ENCODE measurements around the gene FIBCD1. TPM values are rescaled to one million over a fixed set of nuclear protein-coding genes. Genes with fewer than 3 reads are reported as not detected.
A peak's percentile ranks its signal among the peaks of the same experiment; 100 is the strongest.

FIBCD1 gene
- total RNA-seq, 4 donors from 2014 or later = not detected

DNA sequence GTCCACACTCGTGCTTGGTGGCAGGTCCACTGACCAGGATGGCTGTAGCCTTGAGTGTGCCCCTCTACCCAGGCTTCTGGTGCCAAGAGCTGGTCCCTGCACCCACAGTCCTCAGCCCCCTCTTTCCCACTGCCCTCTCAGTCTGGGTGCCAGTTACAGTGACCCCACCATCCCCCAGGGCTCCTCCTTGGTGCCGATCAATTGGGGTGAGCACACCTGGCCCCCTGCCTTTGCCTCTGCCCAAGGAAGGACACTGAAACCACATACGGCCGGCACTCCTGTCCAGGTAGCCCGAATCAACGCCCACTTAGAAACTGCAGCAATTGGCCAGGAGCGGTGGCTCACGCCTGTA, 24.0 kb downstream of the FIBCD1 start:
- H3K27ac ChIP-seq = no peak overlapping the region
- H3K27me3 ChIP-seq = peaks cover 0 to 74% (median 0%) of the 10 kb centered on the region in 4 donors
- DNase-seq = no peak
- H3K4me3 ChIP-seq = no peak overlapping the region
- TF ChIP-seq, protein P1, sequence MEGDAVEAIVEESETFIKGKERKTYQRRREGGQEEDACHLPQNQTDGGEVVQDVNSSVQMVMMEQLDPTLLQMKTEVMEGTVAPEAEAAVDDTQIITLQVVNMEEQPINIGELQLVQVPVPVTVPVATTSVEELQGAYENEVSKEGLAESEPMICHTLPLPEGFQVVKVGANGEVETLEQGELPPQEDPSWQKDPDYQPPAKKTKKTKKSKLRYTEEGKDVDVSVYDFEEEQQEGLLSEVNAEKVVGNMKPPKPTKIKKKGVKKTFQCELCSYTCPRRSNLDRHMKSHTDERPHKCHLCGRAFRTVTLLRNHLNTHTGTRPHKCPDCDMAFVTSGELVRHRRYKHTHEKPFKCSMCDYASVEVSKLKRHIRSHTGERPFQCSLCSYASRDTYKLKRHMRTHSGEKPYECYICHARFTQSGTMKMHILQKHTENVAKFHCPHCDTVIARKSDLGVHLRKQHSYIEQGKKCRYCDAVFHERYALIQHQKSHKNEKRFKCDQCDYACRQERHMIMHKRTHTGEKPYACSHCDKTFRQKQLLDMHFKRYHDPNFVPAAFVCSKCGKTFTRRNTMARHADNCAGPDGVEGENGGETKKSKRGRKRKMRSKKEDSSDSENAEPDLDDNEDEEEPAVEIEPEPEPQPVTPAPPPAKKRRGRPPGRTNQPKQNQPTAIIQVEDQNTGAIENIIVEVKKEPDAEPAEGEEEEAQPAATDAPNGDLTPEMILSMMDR (IDR thresholded peaks at IDR 0.05) = no peak
- no peak for TF ChIP-seq POLR2A (IDR thresholded peaks at IDR 0.05)
- no peaks in the 10 kb centered on the region for H3K36me3 ChIP-seq
- intact Hi-C loops (cut with DNase I) = no loop called here
- 83% methylated on average over 5 of the region's 8 CpGs; no CpG with 5 or more reads in 1 of the 2 donors for WGBS, 2 donors
- H3K4me1 ChIP-seq = peaks cover 0 to 24% (median 8%) of the 10 kb centered on the region in 3 donors
- H3K9me3 ChIP-seq = no peaks in the 10 kb centered on the region

DNA sequence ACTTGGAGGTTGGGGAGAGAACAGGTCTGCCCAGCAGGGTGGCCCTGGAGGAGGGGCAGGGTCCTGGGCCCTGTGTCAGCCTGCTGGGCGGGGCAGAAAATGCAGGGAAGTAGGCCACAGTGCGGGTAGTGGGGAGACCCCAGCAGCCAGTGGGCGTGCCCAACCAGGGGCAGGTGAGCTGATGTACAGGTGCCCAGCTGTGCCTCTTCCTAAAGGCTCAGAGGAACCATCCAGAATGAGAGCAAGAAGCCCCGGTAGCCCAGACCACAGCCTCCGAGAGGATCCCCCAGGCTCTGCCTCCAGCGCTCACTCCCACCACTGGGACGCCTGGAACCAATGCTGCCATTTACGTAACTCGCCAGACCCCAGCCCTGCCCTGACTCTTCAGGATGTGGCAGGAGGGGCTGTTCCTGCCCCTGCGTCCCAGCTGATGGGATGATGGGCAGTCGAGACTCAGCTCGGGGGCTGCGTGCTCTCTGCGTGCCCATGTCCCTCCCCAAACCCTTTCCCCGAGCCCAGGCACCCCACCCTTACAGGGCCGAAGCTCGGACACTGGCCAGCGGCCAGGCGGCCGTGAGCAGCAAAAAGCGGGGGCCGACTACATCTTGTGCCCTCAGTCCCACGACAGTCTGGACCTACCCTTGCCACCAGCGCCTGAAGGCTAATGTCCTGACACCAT, 24.5 kb downstream of the FIBCD1 start:
- no peak overlapping the region for H3K4me3 ChIP-seq
- H3K4me1 ChIP-seq = peaks cover 0 to 24% (median 8%) of the 10 kb centered on the region in 3 donors
- no peak for TF ChIP-seq POLR2A (IDR thresholded peaks at IDR 0.05)
- TF ChIP-seq, protein P1 (IDR thresholded peaks at IDR 0.05) = no peak
- no peak overlapping the region for H3K27ac ChIP-seq
- intact Hi-C loops (cut with DNase I) = no loop called here
- no peaks in the 10 kb centered on the region for H3K9me3 ChIP-seq
- DNase-seq = no peak
- WGBS, 2 donors = 68% methylated on average over 3 of the region's 24 CpGs; no CpG with 5 or more reads in 1 of the 2 donors
- peaks cover 0 to 69% (median 0%) of the 10 kb centered on the region in 4 donors for H3K27me3 ChIP-seq
- H3K36me3 ChIP-seq = no peaks in the 10 kb centered on the region

DNA sequence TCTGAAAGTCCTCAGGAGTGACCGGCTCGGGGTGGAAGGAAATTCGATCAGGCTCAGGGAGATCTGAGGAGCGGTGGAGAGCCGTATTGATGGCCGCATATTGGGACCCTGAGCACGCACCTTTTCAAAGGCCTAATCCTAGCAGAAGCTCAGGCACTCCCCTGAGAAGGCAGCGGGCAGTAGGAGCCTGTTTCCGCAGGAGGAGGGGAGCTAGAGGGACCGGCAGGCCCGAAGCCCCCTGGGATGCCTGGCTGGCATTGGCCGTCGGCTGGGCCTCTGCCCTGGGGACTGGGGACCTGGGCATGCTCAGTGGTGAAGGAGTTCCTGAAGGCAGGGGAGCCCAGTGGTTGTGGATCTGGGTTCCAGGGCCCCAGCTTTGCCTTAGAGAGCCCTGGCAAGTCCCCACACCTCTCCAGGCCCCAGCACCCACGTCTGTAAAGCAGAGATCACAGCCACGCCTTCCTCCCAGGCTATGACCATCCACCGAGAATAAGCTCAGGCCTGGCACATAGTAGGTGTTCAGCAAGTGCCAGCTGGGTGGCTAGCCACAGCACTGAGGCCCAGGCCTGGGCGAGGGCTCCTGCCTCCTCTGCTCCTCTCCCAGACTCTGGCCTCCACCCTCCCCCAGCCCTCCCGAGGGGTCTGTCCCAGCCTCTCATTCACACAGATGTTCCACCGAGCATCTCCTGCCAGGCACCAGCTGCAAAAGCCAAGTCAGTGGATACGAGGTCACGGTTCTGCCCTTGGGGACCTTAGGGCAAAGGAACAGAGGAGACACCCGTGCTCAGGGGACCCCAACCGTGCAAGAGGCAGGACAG, 25.2 kb downstream of the FIBCD1 start:
- Histone ChIP-seq H3K36me3 (no peaks in the 10 kb centered on the region), H3K27me3 (peaks cover 0 to 66% (median 0%) of the 10 kb centered on the region in 4 donors), H3K4me3 (peak overlapping the region in 3 of 4 donors; percentile 8 to 49 (median 11)), H3K4me1 (peaks cover 0 to 19% (median 8%) of the 10 kb centered on the region in 3 donors), H3K27ac (peak overlapping the region in 2 of 4 donors; percentile 6 to 44), H3K9me3 (no peaks in the 10 kb centered on the region)
- TF ChIP-seq POLR2A (IDR thresholded peaks at IDR 0.05) = no peak
- TF ChIP-seq, protein P1 (IDR thresholded peaks at IDR 0.05) = no peak
- no peak for DNase-seq
- intact Hi-C loops (cut with DNase I) = no loop called here
- 29 to 40% methylated on average over 9 to 13 of the region's 23 CpGs for WGBS, 2 donors

DNA sequence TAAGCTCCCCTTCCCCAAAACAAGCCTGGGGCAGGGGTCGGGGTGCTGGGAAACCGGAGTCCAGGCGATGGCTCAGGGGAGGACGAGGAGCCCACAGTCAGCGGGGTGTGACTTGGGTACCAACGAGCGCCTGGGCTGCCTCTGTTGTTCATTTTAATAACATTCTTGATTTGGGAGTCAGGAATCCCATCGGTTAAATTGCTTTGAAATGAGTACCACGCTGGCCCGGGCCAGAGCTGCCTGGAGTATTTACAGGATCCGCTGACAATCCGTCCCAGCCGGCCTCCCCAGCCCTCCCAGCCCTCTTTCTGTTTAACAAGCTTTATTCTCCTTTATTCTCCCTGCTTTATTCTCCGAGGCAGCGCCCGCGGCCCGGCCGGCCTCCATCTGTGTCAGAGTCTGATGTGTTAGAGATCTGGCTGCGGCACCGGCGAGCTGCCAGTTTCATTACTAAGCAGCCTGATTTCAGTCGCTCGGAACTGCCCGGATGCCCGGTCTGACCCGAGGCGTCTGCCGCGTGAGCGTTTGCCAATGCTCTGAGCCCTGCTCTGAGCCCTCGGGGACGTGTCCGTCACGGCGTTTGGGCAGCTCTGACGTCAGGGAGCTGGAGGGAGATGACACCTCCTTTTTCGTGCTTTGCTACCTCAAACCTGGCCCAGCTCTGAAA, 26.0 kb downstream of the FIBCD1 start:
- Histone ChIP-seq H3K36me3 (no peaks in the 10 kb centered on the region), H3K27me3 (peaks cover 0 to 66% (median 0%) of the 10 kb centered on the region in 4 donors), H3K9me3 (no peaks in the 10 kb centered on the region), H3K4me3 (peak overlapping the region in 3 of 4 donors; percentile 8 to 49 (median 11)), H3K27ac (peak overlapping the region in 2 of 4 donors; percentile 6 to 44), H3K4me1 (peaks cover 0 to 16% (median 8%) of the 10 kb centered on the region in 3 donors)
- 30 to 31% methylated on average over 12 to 22 of the region's 38 CpGs for WGBS, 2 donors
- intact Hi-C loops (cut with DNase I) = no loop called here
- TF ChIP-seq, protein P1 (IDR thresholded peaks at IDR 0.05) = no peak
- no peak for DNase-seq
